OCI-LY3 (cell line): ENCODE results near the gene ELMO2.

Source experiments
- CTCF ChIP-seq: fragments of 200-600, 300-600 bp; sonication (generic); IDR thresholded peaks from 2 replicates; pipeline ENCODE4 v1.5.1; 2014; ENCODE audit warnings: antibody characterized with exemption, low read length, low read depth
- EZH2phosphoT487 ChIP-seq: fragments of 200-600 bp; shearing (Covaris generic); IDR thresholded peaks from 2 replicates; pipeline ENCODE4 v1.6.1; 2018; ENCODE audit warnings: antibody characterized with exemption, mixed run types, low read depth

GRCh38 chr20:46374383-46374782 lies 32.0 kb downstream of the ELMO2 start:
- TF ChIP-seq CTCF: no peak
- TF ChIP-seq EZH2phosphoT487: no peak
